Activated naive CD4-positive, alpha-beta T cell treated with anti-CD3 and anti-CD28 coated beads for 36 hours (primary cell): Measurements from ENCODE around the gene NR4A3. TPM values are rescaled to one million over a fixed set of nuclear protein-coding genes. Genes with fewer than 3 reads are reported as not detected.

Experiments used
- CTCF ChIA-PET: fragments of 350-600 bp; sonication (Branson Sonifier 250); formaldehyde crosslinking; loops from one replicate; lab custom pipeline; 2021; ENCODE audit warnings: antibody characterized with exemption; lab: Charles Lee
- DNase-seq: peaks from one replicate; pipeline ENCODE4 v3.0.0-alpha.2; 2020
- H3K27ac Mint-ChIP-seq: one replicate; pipeline ENCODE4 v1.8.0; 2021; ENCODE audit warnings: mild to moderate bottlenecking, mixed read lengths
- H3K27me3 Mint-ChIP-seq: one replicate; pipeline ENCODE4 v1.8.0; 2021; ENCODE audit warnings: low read depth, mixed read lengths
- H3K36me3 Mint-ChIP-seq: one replicate; pipeline ENCODE4 v1.8.0; 2021; ENCODE audit warnings: low read depth, mixed read lengths
- H3K4me1 Mint-ChIP-seq: one replicate; pipeline ENCODE4 v1.8.0; 2021; ENCODE audit warnings: low read depth, mixed read lengths
- H3K4me3 Mint-ChIP-seq: one replicate; pipeline ENCODE4 v1.8.0; 2021; ENCODE audit warnings: mild to moderate bottlenecking, moderate library complexity, mixed read lengths
- H3K9me3 Mint-ChIP-seq: one replicate; pipeline ENCODE4 v1.8.0; 2021; ENCODE audit warnings: mixed read lengths
- intact Hi-C: fragments of 100-400 bp; cut with micrococcal nuclease; formaldehyde crosslinking; loops from one replicate; pipeline ENCODE4 v1.15.1; 2023
- total RNA-seq, 2 experiments: library from RNA; stranded (reverse); gene quantifications; one replicate each; pipeline ENCODE4 v1.2.3, GENCODE V29; 2021

Gene NR4A3
- total RNA-seq, 2 experiments from 2014 or later: 3.8 to 4.2 TPM

GRCh38 chr9:99801775-99802174 lies 19.9 kb upstream of the NR4A3 start:
- no peaks in the 10 kb centered on the region for H3K36me3 Mint-ChIP-seq
- no peaks in the 10 kb centered on the region for H3K27me3 Mint-ChIP-seq
- H3K27ac Mint-ChIP-seq: no peak overlapping the region
- DNase-seq: no peak
- no peak overlapping the region for H3K4me3 Mint-ChIP-seq
- intact Hi-C loops: no loop called here
- no peaks in the 10 kb centered on the region for H3K4me1 Mint-ChIP-seq
- no peaks in the 10 kb centered on the region for H3K9me3 Mint-ChIP-seq
- CTCF ChIA-PET: no interaction called here

GRCh38 chr9:99803694-99804093 lies 18.0 kb upstream of the NR4A3 start:
- CTCF ChIA-PET: interaction anchor here (0.6 to 1.1 kb wide), 3 partner anchors 120 to 520 kb away, joined by 3 read pairs; no protein-coding TSS in a partner anchor
- Mint-ChIP-seq H3K27me3 (no peaks in the 10 kb centered on the region), H3K9me3 (no peaks in the 10 kb centered on the region), H3K27ac (no peak overlapping the region), H3K36me3 (no peaks in the 10 kb centered on the region), H3K4me1 (no peaks in the 10 kb centered on the region), H3K4me3 (no peak overlapping the region)
- intact Hi-C loops: no loop called here
- no peak for DNase-seq

DNA sequence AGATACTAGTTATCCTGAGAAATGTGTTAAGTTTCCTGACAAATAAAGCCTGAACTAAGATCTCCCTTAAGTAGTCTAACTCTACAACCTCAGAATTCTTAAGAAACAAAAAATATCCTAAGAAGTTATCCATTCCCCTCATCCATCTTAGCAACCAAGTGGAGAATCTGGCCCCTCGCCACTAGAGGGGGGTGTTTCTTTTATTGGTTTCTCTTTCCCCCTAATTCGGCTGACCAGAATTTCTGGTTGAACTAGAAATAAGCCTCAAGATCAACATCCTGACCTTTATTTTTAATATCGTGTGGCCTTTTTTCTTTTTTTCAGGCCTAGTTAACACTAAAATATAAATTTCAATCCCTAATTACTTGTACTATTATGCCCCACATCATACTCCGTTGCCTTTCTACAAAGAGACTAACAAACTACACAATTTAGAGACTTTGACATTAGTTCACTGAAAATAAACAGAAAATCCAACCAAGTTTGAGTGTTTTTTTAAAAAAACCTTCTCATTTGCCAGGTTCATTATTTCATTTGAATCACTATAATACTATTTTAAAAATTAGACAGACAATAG lies 14.3 kb upstream of the NR4A3 start:
- Mint-ChIP-seq H3K27ac (no peak overlapping the region), H3K27me3 (no peaks in the 10 kb centered on the region), H3K9me3 (no peaks in the 10 kb centered on the region), H3K36me3 (peaks cover 1% of the 10 kb centered on the region), H3K4me3 (no peak overlapping the region), H3K4me1 (peaks cover 21% of the 10 kb centered on the region)
- CTCF ChIA-PET: no interaction called here
- peak; percentile 79 for DNase-seq
- intact Hi-C loops: loop anchor here (1.0 to 2.0 kb wide), 3 partner anchors 204 to 515 kb away; no protein-coding TSS in a partner anchor

DNA sequence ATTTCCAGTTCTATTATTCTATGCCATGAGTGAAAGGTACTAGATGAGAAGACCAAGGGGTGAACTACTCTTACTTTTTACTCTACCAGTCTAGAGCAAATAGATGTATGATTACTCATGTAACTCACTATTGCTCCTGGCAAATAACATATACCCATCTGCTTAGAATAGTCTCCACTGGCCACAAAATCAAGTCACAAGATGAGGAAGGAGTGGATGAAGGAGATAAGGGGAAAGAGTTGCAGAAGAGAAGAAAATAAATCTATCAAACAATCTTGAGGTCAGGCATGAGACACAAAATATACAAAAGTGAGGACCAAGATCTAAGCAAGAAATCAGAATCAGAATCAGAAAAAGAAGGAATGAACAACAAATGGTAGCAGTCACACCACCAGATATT lies 13.7 kb upstream of the NR4A3 start:
- H3K9me3 Mint-ChIP-seq: no peaks in the 10 kb centered on the region
- DNase-seq: no peak
- no peak overlapping the region for H3K27ac Mint-ChIP-seq
- CTCF ChIA-PET: no interaction called here
- H3K4me3 Mint-ChIP-seq: no peak overlapping the region
- intact Hi-C loops: loop anchor here (1.0 to 2.0 kb wide), 3 partner anchors 203 to 515 kb away; no protein-coding TSS in a partner anchor
- no peaks in the 10 kb centered on the region for H3K27me3 Mint-ChIP-seq
- H3K36me3 Mint-ChIP-seq: peaks cover 1% of the 10 kb centered on the region
- peaks cover 21% of the 10 kb centered on the region for H3K4me1 Mint-ChIP-seq

GRCh38 chr9:99808454-99808853 lies 13.2 kb upstream of the NR4A3 start:
- peaks cover 1% of the 10 kb centered on the region for H3K36me3 Mint-ChIP-seq
- H3K4me1 Mint-ChIP-seq: peaks cover 21% of the 10 kb centered on the region
- no peak for DNase-seq
- H3K27me3 Mint-ChIP-seq: peaks cover under 1% of the 10 kb centered on the region
- H3K27ac Mint-ChIP-seq: no peak overlapping the region
- intact Hi-C loops: no loop called here
- no peak overlapping the region for H3K4me3 Mint-ChIP-seq
- no peaks in the 10 kb centered on the region for H3K9me3 Mint-ChIP-seq
- CTCF ChIA-PET: no interaction called here

- Mint-ChIP-seq H3K4me1 (peaks cover 22% of the 10 kb centered on the region), H3K9me3 (no peaks in the 10 kb centered on the region), H3K27me3 (peaks cover 7% of the 10 kb centered on the region), H3K4me3 (no peak overlapping the region), H3K36me3 (peaks cover 1% of the 10 kb centered on the region), H3K27ac (no peak overlapping the region)
- intact Hi-C loops: loop anchor here (2.0 to 10.0 kb wide), 2 partner anchors 751 to 815 kb away; no protein-coding TSS in a partner anchor
- DNase-seq: no peak
- CTCF ChIA-PET: interaction anchor here (1.1 to 2.0 kb wide), 3 partner anchors 15 to 547 kb away, joined by 3 to 13 read pairs (median 6); no protein-coding TSS in a partner anchor
Measured at GRCh38 chr9:99809586-99810319, 11.9 kb upstream of the NR4A3 start.

DNA sequence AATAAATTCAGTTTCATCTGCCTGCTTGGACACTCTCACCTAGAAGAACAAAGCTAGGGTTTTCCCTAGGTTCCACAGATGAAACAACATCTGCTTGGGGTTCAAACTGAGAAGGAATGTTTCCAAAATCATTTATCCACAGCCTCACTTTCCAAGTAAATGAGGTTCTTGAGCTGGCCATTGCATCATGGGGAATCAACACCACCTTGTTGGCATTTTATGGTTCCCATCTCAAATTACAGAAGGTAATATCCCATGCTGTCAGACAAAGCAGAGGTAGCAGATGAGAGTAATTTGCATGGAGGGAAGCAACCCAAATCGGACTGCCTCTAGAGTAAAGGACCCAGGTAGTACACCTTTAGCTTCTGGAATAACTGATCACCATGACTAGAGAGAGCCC lies 10.5 kb upstream of the NR4A3 start:
- peaks cover 11% of the 10 kb centered on the region for H3K27me3 Mint-ChIP-seq
- no peak overlapping the region for H3K4me3 Mint-ChIP-seq
- DNase-seq: no peak
- peaks cover 1% of the 10 kb centered on the region for H3K36me3 Mint-ChIP-seq
- H3K9me3 Mint-ChIP-seq: no peaks in the 10 kb centered on the region
- peaks cover 27% of the 10 kb centered on the region for H3K4me1 Mint-ChIP-seq
- CTCF ChIA-PET: interaction anchor here (0.6 to 2.0 kb wide), 11 partner anchors 8 to 630 kb away, joined by 3 to 13 read pairs (median 3); partner anchors contain the start of gene STX17
- intact Hi-C loops: loop anchor here (1.0 to 10.0 kb wide), 6 partner anchors 8 to 816 kb away; no protein-coding TSS in a partner anchor
- peak overlapping the region; percentile 9 for H3K27ac Mint-ChIP-seq

GRCh38 chr9:99811598-99812383 lies 9.9 kb upstream of the NR4A3 start:
- intact Hi-C loops: loop anchor here (1.0 to 10.0 kb wide), 7 partner anchors 8 to 817 kb away; no protein-coding TSS in a partner anchor
- CTCF ChIA-PET: interaction anchor here (0.7 to 2.0 kb wide), 8 partner anchors 7 to 630 kb away, joined by 3 to 13 read pairs (median 4); partner anchors contain the start of gene STX17
- Mint-ChIP-seq H3K4me1 (peaks cover 32% of the 10 kb centered on the region), H3K36me3 (peaks cover 1% of the 10 kb centered on the region), H3K27ac (peak overlapping the region; percentile 74), H3K4me3 (no peak overlapping the region), H3K27me3 (peaks cover 13% of the 10 kb centered on the region), H3K9me3 (no peaks in the 10 kb centered on the region)
- peak; percentile 47 for DNase-seq

DNA sequence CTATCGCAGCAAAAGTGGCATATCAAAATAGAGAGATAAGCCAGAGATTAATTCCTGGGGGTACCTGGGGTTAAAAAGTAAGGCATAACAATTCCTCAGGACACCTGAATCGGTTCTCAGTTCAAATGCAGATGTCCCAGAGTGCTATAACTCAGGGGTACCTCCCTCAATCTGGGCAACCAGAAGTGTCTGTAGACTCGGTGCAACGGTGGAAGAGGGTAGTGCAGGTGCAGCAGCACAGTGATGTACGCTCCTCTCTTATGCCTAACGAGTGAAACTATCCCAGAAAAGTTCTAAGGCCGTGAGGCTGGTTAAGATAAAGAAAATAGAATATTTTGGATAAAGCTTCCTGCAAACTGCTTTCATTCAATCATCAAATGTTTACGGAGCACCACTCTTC lies 7.9 kb upstream of the NR4A3 start:
- peaks cover 43% of the 10 kb centered on the region for H3K4me1 Mint-ChIP-seq
- intact Hi-C loops: loop anchor here (10.0 kb wide), 1 partner anchor 819 kb away; no protein-coding TSS in a partner anchor

GRCh38 chr9:99814359-99814758 lies 7.3 kb upstream of the NR4A3 start:
- H3K4me3 Mint-ChIP-seq: no peak overlapping the region
- H3K27ac Mint-ChIP-seq: no peak overlapping the region
- peaks cover 15% of the 10 kb centered on the region for H3K27me3 Mint-ChIP-seq
- intact Hi-C loops: loop anchor here (10.0 kb wide), 1 partner anchor 820 kb away; no protein-coding TSS in a partner anchor
- peaks cover 47% of the 10 kb centered on the region for H3K4me1 Mint-ChIP-seq
- CTCF ChIA-PET: no interaction called here
- no peaks in the 10 kb centered on the region for H3K9me3 Mint-ChIP-seq
- no peak for DNase-seq
- peaks cover under 1% of the 10 kb centered on the region for H3K36me3 Mint-ChIP-seq

More for the DNA sequence above, 7.9 kb upstream of the NR4A3 start:
- CTCF ChIA-PET: no interaction called here
- Mint-ChIP-seq H3K36me3 (peaks cover 1% of the 10 kb centered on the region), H3K4me3 (no peak overlapping the region), H3K9me3 (no peaks in the 10 kb centered on the region), H3K27me3 (peaks cover 15% of the 10 kb centered on the region), H3K27ac (no peak overlapping the region)
- DNase-seq: no peak

DNA sequence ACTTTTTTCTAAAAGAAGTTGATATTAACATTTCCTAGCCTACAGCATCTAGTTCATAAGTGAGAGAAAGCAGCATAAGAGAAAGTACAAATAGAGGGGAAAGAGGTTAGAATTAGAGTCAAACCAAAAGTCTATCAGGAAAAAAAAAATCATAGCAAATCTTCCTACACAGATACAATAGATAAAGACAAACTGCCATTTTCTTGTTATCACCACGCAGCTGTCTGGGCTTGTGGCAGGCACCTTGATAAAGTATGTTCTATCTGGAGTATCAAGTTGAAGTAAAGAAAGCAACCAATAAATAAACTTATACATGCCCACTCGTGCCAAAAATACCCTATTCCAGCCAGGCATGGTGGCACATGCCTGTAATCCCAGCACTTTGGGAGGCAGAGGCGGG lies 5.3 kb upstream of the NR4A3 start:
- intact Hi-C loops: loop anchor here (5.0 to 10.0 kb wide), 2 partner anchors 822 to 1716 kb away; partner anchors contain the start of gene RNF20
- Mint-ChIP-seq H3K4me1 (peaks cover 39% of the 10 kb centered on the region), H3K27ac (no peak overlapping the region), H3K36me3 (peaks cover 2% of the 10 kb centered on the region), H3K9me3 (no peaks in the 10 kb centered on the region), H3K4me3 (no peak overlapping the region), H3K27me3 (peaks cover 15% of the 10 kb centered on the region)
- CTCF ChIA-PET: interaction anchor here (0.7 kb wide), 1 partner anchor 11 kb away, joined by 5 read pairs; no protein-coding TSS in a partner anchor
- no peak for DNase-seq
